NCI-H1105 (cell line): Measurements from ENCODE around the gene TSKU.

Experiments
- DNase-seq: peaks from one replicate; lab custom pipeline; 2025; lab: John Stamatoyannopoulos, UW

The TSKU gene

GRCh38 chr11:76752321-76753143 is 30.6 kb upstream of the TSKU start:
- DNase-seq = no peak

GRCh38 chr11:76753449-76753848 is 29.7 kb upstream of the TSKU start:
- DNase-seq = no peak

GRCh38 chr11:76753950-76754349 is 29.2 kb upstream of the TSKU start:
- no peak for DNase-seq

GRCh38 chr11:76756341-76756741 is 26.8 kb upstream of the TSKU start:
- DNase-seq = peak; percentile 34

GRCh38 chr11:76758311-76758710 is 24.8 kb upstream of the TSKU start:
- no peak for DNase-seq

GRCh38 chr11:76759092-76759491 is 24.1 kb upstream of the TSKU start:
- no peak for DNase-seq

- no peak for DNase-seq
Observed at GRCh38 chr11:76759517-76759916, 23.6 kb upstream of the TSKU start.

- DNase-seq = no peak
Observed at GRCh38 chr11:76760236-76760635, 22.9 kb upstream of the TSKU start.

GRCh38 chr11:76761718-76762355 is 21.3 kb upstream of the TSKU start:
- DNase-seq = no peak

GRCh38 chr11:76762356-76762752 is 20.8 kb upstream of the TSKU start:
- DNase-seq = no peak

GRCh38 chr11:76762867-76763572 is 20.1 kb upstream of the TSKU start:
- no peak for DNase-seq

GRCh38 chr11:76763573-76764346 is 19.4 kb upstream of the TSKU start:
- no peak for DNase-seq

- DNase-seq = no peak
Observed at GRCh38 chr11:76764941-76765665, 18.1 kb upstream of the TSKU start.

GRCh38 chr11:76765863-76766350 is 17.2 kb upstream of the TSKU start:
- DNase-seq = no peak

- no peak for DNase-seq
Observed at GRCh38 chr11:76766521-76766920, 16.6 kb upstream of the TSKU start.

GRCh38 chr11:76767659-76768058 is 15.5 kb upstream of the TSKU start:
- no peak for DNase-seq

- peak; percentile 51 for DNase-seq
Observed at GRCh38 chr11:76768088-76768908, 14.9 kb upstream of the TSKU start.

GRCh38 chr11:76768909-76769560 is 14.1 kb upstream of the TSKU start:
- no peak for DNase-seq

- no peak for DNase-seq
Observed at GRCh38 chr11:76769645-76770586, 13.2 kb upstream of the TSKU start.
